Endothelial cell of umbilical vein (primary cell): ENCODE data around the gene HRK. TPM values are rescaled to one million over a fixed set of nuclear protein-coding genes. Genes with fewer than 3 reads are reported as not detected.

Experiments
- BruUV-seq: library from RNA; stranded (reverse); fragments of 400-500 nt; replicated peaks from 2 replicates; lab custom pipeline; 2021; lab: Mats Ljungman, UMichigan
- CTCF ChIA-PET: fragments of 300-600, 350-600 bp; sonication (Branson Sonifier 250); formaldehyde crosslinking; loops from one replicate; lab custom pipeline; 2021; ENCODE audit warnings: antibody characterized with exemption, inconsistent platforms; lab: Charles Lee
- POLR2A ChIA-PET: fragments of 300-600, 350-600 bp; sonication (Branson Sonifier 250); formaldehyde crosslinking; loops from one replicate; lab custom pipeline; 2021; ENCODE audit warnings: antibody characterized with exemption, inconsistent platforms; lab: Charles Lee
- DNase-seq: peaks from one replicate; pipeline ENCODE4 v3.0.0-alpha.2; 2011; ENCODE audit warnings: low read depth, low spot score
- FAIRE-seq: peaks from 2 replicates; lab custom pipeline; 2011; peaks lifted over from hg19 to GRCh38; lab: Jason Lieb, UNC
- H2AFZ ChIP-seq: 2 replicates; pipeline ENCODE4 v1.6.0; 2012; ENCODE audit warnings: low read depth, low read length, control low read depth, inconsistent platforms
- H3K27ac ChIP-seq: 2 replicates; pipeline ENCODE4 v1.5.1; 2011; ENCODE audit warnings: low read depth, mild to moderate bottlenecking, control low read depth, low read length, moderate library complexity; ENCODE audit not compliant: insufficient read depth
- H3K27me3 ChIP-seq, 2 experiments: 2 replicates each; pipeline versions ENCODE4 v1.6.0 to v1.6.1; 2011; ENCODE audit warnings: low read length in 2 of 2, mixed read lengths in 1 of 2; ENCODE audit not compliant: control insufficient read depth in 2 of 2, insufficient read depth in 2 of 2
- H3K36me3 ChIP-seq, 2 experiments: 2 replicates in 1 of 2; 3 replicates in 1 of 2; pipeline ENCODE4 v1.5.1; 2011; ENCODE audit warnings: low read length in 2 of 2, mild to moderate bottlenecking in 1 of 2, moderate library complexity in 1 of 2; ENCODE audit not compliant: control insufficient read depth in 2 of 2, insufficient read depth in 2 of 2; ENCODE audit errors: extremely low read depth in 1 of 2
- H3K4me1 ChIP-seq: 3 replicates; pipeline ENCODE4 v1.5.1; 2011; ENCODE audit warnings: mild to moderate bottlenecking, low read length; ENCODE audit not compliant: control insufficient read depth, insufficient read depth; ENCODE audit errors: extremely low read depth
- H3K4me2 ChIP-seq: 2 replicates; pipeline ENCODE4 v1.6.1; 2011; ENCODE audit warnings: low read length, control low read depth, mixed read lengths; ENCODE audit not compliant: insufficient read depth
- H3K4me3 ChIP-seq, 3 experiments: fragments of 200-600 bp in 1 of 3; sonication (generic), shearing (Covaris generic) in 1 of 3; replicated peaks in 1 of 3; 2 replicates each; pipeline ENCODE4 v1.5.1; 2011 to 2016; ENCODE audit warnings: control low read depth in 3 of 3, low read length in 3 of 3, mild to moderate bottlenecking in 2 of 3, inconsistent platforms in 1 of 3, low read depth in 1 of 3, moderate library complexity in 1 of 3; ENCODE audit not compliant: insufficient read depth in 1 of 3
- H3K79me2 ChIP-seq: 2 replicates; pipeline ENCODE4 v1.6.0; 2012; ENCODE audit warnings: low read length, inconsistent platforms; ENCODE audit not compliant: control insufficient read depth, insufficient read depth
- H3K9ac ChIP-seq: replicated peaks from 2 replicates; pipeline ENCODE3; 2011; ENCODE audit warnings: low read length, control low read depth; ENCODE audit not compliant: insufficient read depth; ENCODE audit errors: extremely low read depth
- H3K9me1 ChIP-seq: replicated peaks from 3 replicates; pipeline ENCODE4 v1.6.0; 2011; ENCODE audit warnings: mild to moderate bottlenecking, low read length; ENCODE audit not compliant: control insufficient read depth, insufficient read depth; ENCODE audit errors: extremely low read depth
- H3K9me3 ChIP-seq: replicated peaks from 2 replicates; pipeline ENCODE4 v1.5.1; 2012; ENCODE audit warnings: low read length, inconsistent platforms; ENCODE audit not compliant: control insufficient read depth, insufficient read depth
- H4K20me1 ChIP-seq: replicated peaks from 2 replicates; pipeline ENCODE3; 2011; ENCODE audit warnings: mild to moderate bottlenecking, low read length; ENCODE audit not compliant: control insufficient read depth, insufficient read depth; ENCODE audit errors: extremely low read depth
- CTCF ChIP-seq, 2 donors: IDR thresholded peaks; 1 replicate in 1 of 2; 2 replicates in 1 of 2; pipeline ENCODE4 v1.5.1; 2011; ENCODE audit warnings: low read length in 2 of 2, mild to moderate bottlenecking in 2 of 2, moderate library complexity in 2 of 2, control low read depth in 1 of 2, inconsistent platforms in 1 of 2, low read depth in 1 of 2; ENCODE audit not compliant: insufficient read depth in 1 of 2; ENCODE audit errors: extremely low read depth in 1 of 2
- EZH2 ChIP-seq: IDR thresholded peaks from 2 replicates; pipeline ENCODE4 v1.6.1; 2012; ENCODE audit warnings: borderline replicate concordance, low read depth, mild to moderate bottlenecking, moderate library complexity, low read length, inconsistent platforms; ENCODE audit not compliant: severe bottlenecking
- FOS ChIP-seq: IDR thresholded peaks from 2 replicates; pipeline ENCODE4 v1.6.1; 2011; ENCODE audit warnings: mild to moderate bottlenecking, low read length, moderate library complexity, borderline replicate concordance; ENCODE audit not compliant: insufficient read depth
- GATA2 ChIP-seq: IDR thresholded peaks from 2 replicates; pipeline ENCODE4 v1.7.0; 2011; ENCODE audit warnings: low read depth, mild to moderate bottlenecking, moderate library complexity, mixed read lengths, low read length; ENCODE audit not compliant: insufficient read length, insufficient read depth
- JUN ChIP-seq: IDR thresholded peaks from 2 replicates; pipeline ENCODE4 v1.6.1; 2011; ENCODE audit warnings: borderline replicate concordance, low read depth; ENCODE audit not compliant: insufficient read length, insufficient read depth
- MAX ChIP-seq: IDR thresholded peaks from 2 replicates; pipeline ENCODE4 v1.6.1; 2011; ENCODE audit not compliant: insufficient read depth, insufficient read length
- MYC ChIP-seq: IDR thresholded peaks from one replicate; pipeline ENCODE4 v1.6.1; 2011; ENCODE audit warnings: mild to moderate bottlenecking, low read depth, low read length
- POLR2A ChIP-seq: IDR thresholded peaks from 2 replicates; pipeline ENCODE4 v1.6.1; 2012; ENCODE audit warnings: low read depth, mild to moderate bottlenecking, control low read depth, low read length
- POLR2AphosphoS5 ChIP-seq: IDR thresholded peaks from 2 replicates; pipeline ENCODE4 v1.6.1; 2012; ENCODE audit warnings: low read depth, mild to moderate bottlenecking, control low read depth, low read length, moderate library complexity; ENCODE audit not compliant: insufficient read depth
- dilution Hi-C: fragments of 300-500 bp; cut with MboI; formaldehyde crosslinking; loops from one replicate; pipeline ENCODE4 v1.15.0; 2019; ENCODE audit warnings: low sequenced_read_pairs; ENCODE audit not compliant: extremely low pct_ligation_motif_present
- intact Hi-C: fragments of 100-400 bp; cut with micrococcal nuclease; formaldehyde crosslinking; loops from one replicate; pipeline ENCODE4 v1.10.0; 2022
- polyA plus RNA-seq, 4 experiments: library from polyadenylated mRNA; depleted of rRNA in 3 of 4; stranded (reverse) in 3 of 4; unstranded in 1 of 4; fragments of >200 nt; gene quantifications; 2 replicates each; pipeline versions ENCODE4 v1.2.1 to v1.2.3, GENCODE V29; 2011 to 2012; ENCODE audit warnings: missing spikeins in 1 of 4
- total RNA-seq: library from RNA; stranded (reverse); gene quantifications from 2 replicates; pipeline ENCODE4 v1.2.3, GENCODE V29; 2021

HRK gene
- total and polyA plus RNA-seq, 2 donors (not counting 3 experiments of a cell fraction or from before 2014, with no cell fraction given), result not detected

- H2AFZ ChIP-seq, result no peak overlapping the region
- H3K4me2 ChIP-seq, result no peak overlapping the region
- CTCF ChIA-PET, result no interaction called here
- POLR2A ChIA-PET, result no interaction called here
- H3K27me3 ChIP-seq, result no peaks in the 10 kb centered on the region
- intact Hi-C loops (no loop called here), dilution Hi-C loops (no loop called here)
- no peak overlapping the region for H3K4me3 ChIP-seq
- peaks cover 2 to 6% of the 10 kb centered on the region in 2 experiments for H3K36me3 ChIP-seq
- H3K4me1 ChIP-seq, result peaks cover 12% of the 10 kb centered on the region
- no peak for DNase-seq
- peaks cover 14% of the 10 kb centered on the region for H3K79me2 ChIP-seq
- H3K9me3 ChIP-seq, result no peaks in the 10 kb centered on the region
- H4K20me1 ChIP-seq, result no peaks in the 10 kb centered on the region
- H3K27ac ChIP-seq, result no peak overlapping the region
- no peak for FAIRE-seq
- TF ChIP-seq POLR2AphosphoS5 (no peak), MAX (no peak), CTCF (IDR thresholded peaks at IDR 0.05; ENCODE audit: extremely low read depth in 1 of 2, insufficient read depth in 1 of 2, low read depth in 1 of 2, low read length in 2 of 2) (no peak), POLR2A (no peak), EZH2 (no peak), JUN (no peak), MYC (no peak), FOS (no peak), GATA2 (no peak)
- no peak overlapping the region for H3K9ac ChIP-seq
- BruUV-seq, result no TSS peak
- H3K9me1 ChIP-seq, result no peaks in the 10 kb centered on the region
These were observed 46.2 kb upstream of the HRK start for GRCh38 chr12:116927244-116927940.
